Skin of body (tissue), 2 donors: Measurements from ENCODE around the gene METTL24. TPM values are rescaled to one million over a fixed set of nuclear protein-coding genes. Genes with fewer than 3 reads are reported as not detected.
"Not testable (repeated sequence)": the region's sequence is repeated elsewhere in the genome, so short reads cannot be mapped to it uniquely, and the experiment has no call there.

Experiments
- DNase-seq: peaks from one replicate; lab custom pipeline; 2025; lab: John Stamatoyannopoulos, UW
- total RNA-seq: library from RNA; depleted of rRNA; stranded (reverse); fragments of >200 nt; gene quantifications from one replicate; pipeline ENCODE4 v1.2.3, GENCODE V29; 2014

METTL24 gene
- total RNA-seq, 1 donor from 2014 or later = 3.6 TPM

DNA sequence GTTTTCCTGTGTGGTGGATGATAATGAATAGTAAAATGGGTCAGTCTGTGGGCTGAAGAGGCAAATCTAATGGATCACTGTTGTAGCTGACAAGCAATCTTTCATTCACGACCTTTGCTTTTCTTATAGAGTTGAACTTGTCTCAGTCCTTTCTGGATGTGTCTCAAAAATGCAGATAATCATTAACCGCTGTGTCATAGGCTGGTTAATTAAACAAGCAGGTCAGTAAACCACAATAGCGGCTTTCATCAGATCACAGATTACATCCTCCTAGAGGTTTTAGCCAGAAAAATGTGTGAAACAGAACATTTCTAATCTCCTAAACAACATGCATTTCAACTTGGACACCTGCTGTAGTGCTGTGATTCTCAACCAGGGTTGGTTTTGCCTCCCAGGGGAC lies 2.5 kb upstream of the METTL24 start:
- no peak for DNase-seq

DNA sequence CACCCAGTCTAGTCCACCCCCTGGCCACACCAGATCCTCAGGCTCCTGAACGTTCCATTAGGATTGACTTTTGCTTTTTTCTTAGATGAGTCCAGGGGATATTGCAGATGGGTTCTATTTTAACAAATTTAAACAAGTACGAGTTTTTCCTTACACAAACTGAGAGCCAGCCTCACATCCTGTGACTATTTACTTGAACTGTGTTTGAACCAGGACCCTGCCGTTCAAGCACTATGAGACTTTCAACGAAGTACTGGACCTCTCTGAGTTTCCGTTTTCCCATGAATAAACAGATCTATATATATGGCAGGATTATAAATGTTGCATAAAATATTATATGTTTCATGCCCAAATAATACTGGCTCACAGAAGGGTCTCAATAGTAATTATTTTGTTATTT lies 1.4 kb upstream of the METTL24 start:
- no peak for DNase-seq

DNA sequence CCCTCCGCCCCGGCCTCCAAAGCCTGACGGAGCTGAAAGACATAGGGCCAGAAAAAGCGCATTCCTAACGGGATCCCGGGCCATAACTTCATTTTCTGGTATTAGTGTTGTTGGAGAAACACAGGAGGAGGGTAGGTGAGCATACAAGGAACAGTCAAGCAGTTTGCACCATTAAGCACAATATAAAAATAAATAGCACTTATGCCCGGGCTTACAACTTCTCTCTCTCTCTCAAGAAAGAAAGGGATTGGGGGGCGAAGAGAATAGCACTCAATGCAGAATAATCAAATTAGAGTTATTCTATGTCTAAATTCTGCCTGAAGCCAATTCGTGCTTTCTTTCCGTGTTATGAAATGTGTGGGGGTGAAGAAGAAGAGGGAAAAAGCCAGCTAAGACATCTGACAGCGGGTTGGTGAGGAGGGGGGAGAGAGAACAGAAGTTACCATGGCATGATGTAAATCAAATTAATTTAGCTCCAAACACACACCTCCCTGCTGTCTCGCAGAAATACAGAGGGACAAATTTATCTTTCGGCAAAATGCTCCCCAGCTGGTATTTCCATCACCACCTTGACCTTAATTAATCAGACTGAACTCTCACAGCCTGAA lies 508 bp upstream of the METTL24 start:
- no peak for DNase-seq

DNA sequence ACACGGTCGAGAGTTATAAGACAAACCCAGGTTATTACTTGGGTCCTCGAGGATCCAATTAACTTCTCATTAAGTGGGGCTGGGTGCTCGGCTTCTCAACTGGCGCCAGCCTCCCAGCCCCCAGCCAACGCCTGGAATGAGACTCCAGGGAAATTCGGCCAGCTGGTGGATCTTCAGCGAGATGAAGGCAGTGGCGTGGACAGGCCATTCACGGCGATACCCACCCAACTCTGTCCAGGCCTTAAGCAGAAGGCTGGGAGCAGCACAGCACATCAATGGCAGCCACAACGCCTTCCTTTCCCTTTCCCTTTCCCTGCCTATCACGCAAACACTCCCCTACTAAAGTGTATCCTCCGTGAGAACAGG lies 868 bp downstream of the METTL24 start:
- no peak for DNase-seq

DNA sequence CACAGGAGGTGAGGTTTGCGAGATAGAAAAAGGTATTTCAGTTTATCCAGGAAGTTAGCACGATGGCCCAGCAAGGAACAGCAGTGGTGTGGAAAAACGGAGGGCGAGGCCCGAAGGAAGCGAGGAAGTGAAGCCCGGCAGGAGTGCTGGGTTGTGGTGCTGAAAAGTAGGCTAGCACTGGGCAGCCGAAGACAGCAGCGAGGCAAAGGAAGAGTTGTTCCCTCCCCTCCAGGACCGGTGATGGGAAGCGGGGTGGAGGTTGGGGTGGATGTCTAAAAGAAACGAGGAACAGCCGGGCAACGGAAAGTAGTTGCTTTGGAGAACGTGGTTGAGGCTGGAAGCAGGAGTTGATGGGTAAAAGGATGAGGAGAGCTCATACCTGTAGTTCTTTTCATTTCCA lies 1.4 kb downstream of the METTL24 start:
- DNase-seq = no peak

DNA sequence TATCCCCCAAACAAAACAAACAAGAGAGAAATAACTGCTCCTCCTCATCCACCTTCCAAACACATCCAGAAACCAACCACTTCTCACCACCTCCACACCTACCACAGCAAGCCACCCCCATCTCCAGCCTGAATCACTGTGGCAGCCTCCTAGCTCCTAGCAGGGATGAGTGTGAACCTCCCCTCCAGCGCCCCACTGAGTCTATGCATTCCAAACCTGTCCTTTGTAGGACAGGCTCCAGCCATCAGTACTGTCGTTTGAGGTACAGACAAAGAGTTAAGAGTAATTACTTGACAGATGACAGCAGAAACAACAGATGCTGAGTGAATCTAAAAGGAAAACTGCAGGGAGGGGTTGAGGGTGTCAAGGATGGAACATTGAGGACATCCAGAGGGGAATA lies 2.4 kb downstream of the METTL24 start:
- no peak for DNase-seq

DNA sequence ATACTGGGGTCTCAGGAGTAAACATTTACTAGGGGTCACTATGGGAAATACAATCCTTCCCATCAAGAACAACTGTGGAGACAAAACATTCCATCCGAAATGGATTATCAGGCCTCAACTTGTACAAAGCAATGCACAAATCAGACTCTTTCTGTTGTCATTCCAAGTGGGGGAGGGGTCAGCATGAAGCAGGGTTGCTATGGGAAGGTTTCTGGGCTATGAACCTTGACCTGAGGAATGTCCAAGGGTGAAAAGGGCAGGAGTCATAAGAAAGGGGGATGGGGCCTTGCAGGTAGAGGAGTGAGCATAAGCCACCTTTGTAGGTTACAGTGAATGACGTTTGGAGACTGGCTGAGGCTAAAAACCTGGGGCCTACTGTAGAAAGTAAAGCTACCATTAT lies 3.1 kb downstream of the METTL24 start:
- DNase-seq = no peak

DNA sequence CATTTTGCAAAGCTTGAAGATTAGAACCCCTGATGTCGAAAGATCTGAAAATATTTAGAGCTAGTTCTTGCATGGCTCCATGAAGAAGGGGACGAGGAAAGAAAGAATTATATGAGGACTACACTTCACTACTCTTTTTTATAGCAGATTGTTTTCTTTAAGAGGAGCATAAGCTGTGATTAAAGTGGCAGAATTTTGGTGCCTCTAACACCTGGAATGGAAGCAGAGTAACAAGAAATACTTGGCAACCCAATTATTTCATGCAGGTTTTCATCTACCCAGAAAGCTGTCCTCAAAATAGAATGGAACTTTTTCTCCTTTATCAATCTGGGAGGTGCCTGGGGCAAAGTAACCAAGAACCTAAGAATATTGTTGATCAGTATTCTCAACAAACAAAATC lies 4.0 kb downstream of the METTL24 start:
- no peak for DNase-seq

DNA sequence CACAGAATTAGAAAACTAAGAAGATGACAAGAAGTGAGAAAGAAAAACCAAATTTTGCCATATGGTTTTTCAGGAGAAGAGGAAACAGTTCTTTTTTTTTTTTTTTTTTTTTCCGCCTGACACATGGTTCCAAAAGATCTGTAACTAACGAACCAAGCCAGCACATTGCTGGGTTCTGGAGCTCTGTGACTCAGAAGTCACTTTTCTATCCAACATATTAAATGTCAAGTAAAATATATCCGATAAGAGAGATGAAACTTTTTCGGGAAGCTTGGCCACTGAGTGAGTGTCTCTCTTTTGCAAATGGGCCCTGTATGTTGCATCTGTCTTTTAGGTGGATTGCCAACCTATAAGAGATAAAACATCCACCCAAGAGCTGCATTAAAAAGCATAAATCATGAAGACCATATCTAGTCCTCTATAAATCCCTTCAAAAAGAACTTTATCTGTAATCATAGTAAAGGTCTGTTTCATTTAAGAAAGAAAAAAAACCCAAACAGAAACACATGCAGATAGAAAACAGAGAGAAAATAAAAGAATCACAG lies 4.6 kb downstream of the METTL24 start:
- DNase-seq = no peak

DNA sequence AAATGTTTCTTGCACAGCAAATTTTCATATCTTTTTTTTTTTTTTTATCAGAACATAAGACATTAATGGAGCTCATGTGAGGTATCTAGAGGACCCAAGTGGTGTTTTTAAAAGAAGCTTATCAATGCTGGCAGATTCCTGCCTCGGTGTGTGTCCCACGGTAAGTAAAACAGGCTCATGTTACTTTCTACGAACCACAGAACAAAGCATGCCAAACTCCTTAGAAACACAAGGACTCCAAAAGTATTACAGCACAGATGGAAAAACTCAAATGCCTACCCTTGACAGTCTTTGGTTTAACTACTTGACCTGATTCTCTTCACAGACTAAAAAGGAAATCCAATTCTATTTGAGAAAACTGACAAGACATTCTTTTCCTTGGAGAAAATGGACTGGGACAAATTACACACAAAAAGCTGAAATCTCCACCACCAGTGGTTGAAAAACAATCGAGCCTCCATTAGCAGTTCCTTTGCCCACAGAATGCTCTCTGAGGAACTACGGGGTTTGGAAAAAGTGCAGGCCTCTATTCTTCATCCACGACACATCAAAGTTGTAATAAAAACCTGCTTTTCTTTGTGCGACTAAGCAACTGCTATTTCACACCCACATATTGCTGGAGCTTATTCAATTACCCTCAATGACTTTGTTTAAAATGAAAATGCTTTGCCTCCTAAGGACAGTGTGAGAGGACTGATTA lies 5.4 kb downstream of the METTL24 start:
- no peak for DNase-seq

DNA sequence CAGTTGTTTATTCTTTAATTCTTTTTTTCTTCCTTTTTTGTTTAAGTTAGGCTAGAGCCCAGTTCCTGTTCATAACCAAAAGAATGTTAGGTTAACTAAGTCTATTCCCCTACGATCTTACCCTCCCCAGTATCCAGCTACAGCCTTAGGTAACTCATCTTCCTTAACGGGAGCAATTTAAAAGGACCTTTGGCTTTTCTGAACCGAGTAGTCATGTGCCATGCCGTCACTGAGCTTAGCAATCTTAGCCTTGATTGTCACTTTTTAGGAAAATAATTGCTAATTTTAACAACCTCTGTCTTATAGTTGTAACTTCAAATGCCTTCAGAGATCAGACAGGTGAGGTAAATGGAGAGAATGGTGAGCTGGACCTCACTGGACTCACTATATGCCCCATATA lies 6.2 kb downstream of the METTL24 start:
- no peak for DNase-seq

DNA sequence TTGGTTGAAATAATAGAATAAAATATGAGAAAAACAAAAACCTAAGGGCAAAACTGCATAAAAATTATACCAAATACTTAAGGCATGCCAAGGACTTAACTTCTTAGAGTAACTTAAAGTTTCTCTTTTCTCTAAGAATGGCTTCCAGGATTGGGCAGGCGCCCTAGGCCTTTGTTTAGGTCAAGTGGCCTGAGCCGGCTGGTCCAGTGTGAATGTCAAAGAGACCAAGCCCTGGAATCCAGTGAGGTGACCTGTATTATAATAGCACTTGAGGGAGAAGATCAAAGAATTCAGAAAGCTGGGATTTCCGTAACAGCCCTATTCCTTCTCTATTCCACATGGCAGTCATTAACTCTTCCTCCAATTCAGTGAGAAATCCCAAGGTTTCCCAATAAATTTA lies 6.6 kb downstream of the METTL24 start:
- DNase-seq = no peak

DNA sequence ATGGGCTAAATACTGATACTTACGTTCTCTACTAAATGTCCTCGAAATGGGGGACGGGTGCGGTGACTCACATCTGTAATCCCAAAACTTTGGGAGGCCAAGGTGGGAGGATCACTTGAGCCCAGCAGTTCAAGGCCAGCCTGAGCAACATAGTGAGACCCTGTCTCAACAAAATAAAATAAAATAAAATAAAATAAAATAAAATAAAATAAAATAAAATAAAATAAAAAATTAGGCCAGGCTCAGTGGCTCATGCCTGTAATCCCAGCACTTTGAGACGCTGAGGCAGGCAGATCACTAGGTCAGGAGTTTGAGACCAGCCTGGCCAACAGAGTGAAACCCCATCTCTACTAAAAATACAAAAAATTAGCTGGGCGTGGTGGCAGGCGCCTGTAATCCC lies 7.6 kb downstream of the METTL24 start:
- DNase-seq = not testable (repeated sequence)

DNA sequence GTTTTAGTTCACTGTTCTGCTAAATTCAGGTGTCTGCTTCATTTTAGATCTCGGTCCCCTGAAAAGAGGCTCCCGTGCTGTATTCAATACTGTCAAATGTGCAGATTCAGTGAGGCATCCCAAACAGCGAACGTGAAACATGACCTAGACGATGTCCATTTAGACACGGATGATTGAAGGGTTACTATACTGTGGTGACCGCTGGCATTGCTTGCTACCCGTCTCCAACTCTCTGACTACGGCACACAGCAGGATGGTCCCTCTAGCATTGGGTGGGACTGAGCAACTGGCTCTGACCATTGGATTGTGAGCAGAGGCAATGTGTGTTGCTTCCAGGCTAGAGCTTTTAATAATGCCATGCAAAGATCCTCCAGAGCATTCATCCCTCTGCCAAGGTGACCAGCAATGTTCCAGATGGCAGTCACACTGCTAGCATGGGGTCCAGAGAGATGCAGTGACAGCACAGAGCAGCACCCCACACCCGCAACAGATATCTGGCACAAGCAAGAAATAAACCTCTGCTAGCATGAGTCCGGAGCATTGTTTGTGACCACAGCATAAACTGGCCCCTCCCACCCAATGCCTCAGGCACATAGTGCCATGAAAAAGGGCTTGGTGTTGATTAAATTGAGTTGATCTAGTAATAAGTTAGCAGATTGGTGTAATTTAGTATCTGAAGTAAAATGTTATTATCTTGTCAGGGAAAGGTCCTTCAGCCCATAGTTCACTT lies 9.0 kb downstream of the METTL24 start:
- no peak for DNase-seq

DNA sequence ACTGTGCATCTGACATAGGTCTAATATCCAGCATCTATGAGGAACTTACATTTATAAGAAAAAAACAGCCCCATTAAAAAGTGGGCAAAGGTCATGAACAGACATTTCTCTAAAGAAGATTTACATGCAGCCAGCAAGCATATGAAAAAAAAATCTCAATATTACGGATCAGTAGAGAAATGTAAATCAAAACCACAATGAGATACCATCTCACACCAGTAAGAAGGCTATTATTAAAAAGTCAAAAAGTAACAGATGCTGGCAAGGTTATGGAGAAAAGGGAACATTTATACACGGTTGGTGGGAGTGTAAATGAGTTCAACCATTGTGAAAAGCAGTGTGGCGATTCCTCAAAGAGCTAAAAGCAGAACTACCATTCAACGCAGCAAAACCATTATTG lies 13.1 kb downstream of the METTL24 start:
- DNase-seq = no peak

DNA sequence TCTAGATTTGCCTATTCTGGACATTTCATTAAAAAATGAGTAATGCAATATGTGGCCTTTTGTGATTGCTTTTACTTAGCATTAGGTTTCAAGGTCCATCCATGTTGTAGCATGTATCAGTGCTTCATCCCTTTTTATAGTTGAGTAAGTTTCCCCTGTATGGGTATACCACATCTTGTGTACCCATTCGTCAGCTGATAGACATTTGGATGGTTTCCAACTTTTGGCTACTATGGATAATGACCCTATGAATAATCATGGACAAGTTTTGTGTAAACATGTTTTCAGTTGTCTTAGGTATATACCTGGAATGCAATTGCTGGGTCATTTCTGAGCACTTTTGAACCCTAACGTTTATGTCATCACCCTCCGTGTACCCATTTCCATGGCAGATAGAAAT lies 15.4 kb downstream of the METTL24 start:
- no peak for DNase-seq

DNA sequence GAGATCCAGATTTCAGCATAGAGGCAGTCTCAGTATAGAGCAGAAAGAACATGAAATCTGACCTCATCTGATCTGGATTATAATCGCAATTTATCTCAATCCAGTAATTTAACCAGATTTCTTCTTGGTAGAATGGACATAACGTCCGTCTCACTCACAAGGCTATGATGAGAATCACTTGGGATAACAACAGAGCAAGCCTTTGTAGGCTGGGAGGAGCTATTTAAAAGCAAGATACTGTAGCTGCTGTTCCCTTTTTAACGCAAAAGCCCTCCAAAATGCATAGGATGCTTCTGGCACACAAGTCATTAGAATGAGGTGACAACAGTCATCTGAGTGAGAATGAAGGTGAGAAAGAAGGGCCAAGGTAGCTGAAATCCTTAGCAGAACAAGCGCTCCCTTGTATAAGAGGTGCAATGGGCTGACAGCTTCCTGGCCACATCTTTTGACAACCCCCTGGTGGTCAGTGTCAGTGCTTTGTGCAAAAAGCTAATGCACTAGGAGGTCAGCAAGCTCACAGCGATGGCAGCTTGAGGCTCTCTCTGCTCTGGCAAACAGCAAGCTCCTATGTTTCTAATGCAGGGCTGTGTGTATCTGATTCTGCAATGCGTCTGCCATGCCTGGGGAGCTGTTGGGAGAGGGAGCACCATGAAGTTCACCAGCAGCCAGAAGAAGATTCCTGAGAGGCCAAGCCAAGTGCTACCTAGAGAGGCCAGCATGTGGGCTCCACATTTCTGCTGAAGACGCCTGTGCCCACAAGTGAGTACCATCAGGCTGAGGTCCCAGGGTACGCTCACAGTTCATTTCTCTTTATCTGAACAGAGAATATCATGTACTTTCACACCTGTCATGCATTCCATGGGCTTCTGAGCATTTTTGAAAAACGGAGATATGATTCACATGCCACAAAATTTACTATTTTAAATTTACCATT lies 16.2 kb downstream of the METTL24 start:
- no peak for DNase-seq

DNA sequence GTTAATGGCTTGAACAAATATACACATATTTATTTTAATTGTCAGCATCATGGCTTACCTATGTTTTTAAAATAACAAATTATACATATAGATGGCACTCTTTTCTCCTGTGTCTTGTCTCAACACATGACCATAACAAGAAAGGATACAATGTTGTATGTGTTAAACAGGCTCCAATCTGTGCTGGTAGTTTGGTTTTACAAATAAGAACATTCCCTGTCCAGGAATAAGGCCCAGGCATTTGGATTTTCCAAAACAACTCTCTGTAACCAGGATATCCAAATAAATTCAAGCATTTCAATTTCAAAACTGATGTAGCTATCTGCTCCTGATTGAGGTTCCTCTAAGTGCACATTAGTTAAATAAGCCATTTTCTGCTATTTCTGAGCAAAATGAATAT lies 17.1 kb downstream of the METTL24 start:
- no peak for DNase-seq

DNA sequence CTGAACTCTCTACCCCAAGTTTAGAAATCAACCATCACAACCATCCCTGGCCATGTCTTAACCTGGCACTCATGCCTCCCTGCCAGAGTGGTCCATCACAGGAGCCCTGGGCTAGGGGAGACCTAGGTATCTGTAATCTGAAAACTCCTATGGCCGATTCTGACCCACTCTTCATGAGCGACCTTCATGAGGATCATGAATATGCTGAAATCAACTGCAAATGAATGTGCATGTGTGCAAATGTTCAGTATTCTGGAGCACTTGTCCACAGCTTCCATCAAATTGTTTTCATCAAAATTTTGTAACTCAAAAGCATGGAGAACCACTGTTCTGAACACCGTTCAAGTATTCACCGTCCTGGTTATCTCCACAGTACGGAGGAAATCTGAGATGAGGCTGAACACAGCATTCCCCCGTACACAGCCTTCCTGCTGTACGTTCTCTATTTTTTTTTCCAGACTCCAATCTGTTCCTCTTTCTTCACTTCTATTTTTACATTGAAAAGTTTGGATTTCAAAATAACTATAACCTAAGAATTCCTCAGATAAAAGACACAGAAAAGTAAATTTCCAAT lies 17.7 kb downstream of the METTL24 start:
- no peak for DNase-seq

DNA sequence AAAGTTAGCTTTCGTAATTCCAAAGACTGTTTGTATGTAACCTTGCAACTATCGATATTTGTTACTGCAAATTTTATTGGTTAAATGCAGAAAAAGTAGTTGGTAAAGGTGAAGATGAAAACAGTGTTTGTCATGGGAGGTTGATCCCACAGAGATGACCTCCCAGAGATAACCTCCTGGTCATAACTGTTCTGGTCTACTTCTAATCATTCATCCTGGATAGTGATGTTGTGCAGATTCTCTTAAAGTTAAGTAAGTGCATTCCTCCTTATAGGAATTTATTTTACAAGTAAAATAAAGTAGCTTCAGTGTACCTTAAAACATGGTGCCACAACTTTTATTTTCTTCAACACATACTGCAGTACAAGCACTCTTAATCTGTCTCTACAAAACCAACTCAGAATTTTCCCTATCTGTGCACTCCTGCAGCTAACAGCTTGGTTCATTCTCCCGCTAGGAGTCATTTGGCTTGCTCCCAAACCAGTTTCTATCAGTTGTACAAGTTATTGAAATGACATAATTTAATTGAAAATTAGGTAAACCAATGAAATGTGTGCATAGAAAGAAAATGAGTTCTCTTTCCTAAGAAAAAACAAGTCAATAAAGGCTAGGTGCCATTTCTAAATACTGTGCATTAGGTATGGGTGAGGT lies 19.2 kb downstream of the METTL24 start:
- DNase-seq = no peak

DNA sequence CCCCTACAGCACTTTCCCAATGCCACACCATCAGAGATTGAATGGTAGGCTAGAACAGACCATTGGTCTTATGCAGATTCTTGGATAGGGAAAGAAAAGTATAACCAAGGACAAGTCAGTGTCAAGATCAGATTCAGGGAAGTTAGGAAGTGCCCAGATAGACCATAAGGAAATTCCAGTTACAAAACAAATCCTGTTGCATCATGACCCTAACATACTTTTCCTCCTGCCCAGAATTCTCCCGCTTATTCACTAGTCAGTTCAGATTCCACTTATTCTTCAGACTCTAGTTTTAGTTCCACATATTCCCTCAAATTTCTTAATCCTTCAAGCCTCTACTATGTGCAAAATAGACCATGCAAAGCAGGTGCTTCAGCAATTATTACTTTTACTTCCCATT lies 20.7 kb downstream of the METTL24 start:
- no peak for DNase-seq
